T1000 (cell line): ENCODE data around the gene CDH20.

Source experiments
- DNase-seq: peaks from one replicate; lab custom pipeline; 2025; ENCODE audit warnings: mixed read lengths; lab: John Stamatoyannopoulos, UW

Gene CDH20

DNA sequence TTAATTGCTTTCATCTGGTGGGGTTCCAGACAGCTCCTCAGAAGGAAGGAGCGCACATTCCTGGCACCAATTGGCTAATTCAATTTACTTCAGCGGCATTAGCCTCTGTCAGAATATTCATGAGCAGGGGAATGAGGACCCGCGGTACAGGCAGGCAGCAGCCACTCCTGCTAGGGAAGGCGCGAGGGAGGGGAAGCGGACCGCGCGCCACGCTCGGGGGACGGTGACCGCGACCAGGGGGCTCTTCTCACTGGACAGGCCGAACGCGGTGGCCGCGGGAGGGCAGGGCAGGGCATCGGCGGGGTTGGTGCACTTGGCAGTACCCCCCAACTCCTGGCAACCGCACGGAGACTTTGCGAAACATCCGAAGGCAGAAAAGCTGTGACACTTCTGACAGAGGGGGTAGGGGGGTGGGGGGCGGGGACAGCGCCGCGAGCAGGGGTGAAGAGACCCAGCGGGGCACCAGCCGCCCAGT is at the start of gene CDH20:
TSS of gene CDH20 (plus strand) at position 160 of the 475 bp plus-strand sequence.
- no peak for DNase-seq

DNA sequence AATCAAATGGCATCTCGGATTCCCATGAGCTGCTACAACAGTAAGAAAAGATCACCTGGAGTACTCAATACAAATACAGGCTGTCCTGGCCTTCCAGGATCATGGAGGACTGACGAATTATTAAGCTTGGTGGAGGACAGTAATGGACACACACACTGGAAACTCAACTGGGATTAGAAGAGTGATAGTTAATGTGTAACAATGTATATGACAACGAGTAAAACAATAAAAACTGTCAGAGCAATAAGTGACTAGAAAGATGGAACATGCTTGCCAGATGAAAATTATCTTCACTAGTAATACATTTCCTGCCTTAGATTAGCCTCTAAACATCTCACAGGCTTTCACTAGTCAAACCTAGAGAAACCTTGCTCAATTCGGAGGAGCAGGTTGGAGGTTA is 49.2 kb upstream of the CDH20 start:
- DNase-seq, result no peak

DNA sequence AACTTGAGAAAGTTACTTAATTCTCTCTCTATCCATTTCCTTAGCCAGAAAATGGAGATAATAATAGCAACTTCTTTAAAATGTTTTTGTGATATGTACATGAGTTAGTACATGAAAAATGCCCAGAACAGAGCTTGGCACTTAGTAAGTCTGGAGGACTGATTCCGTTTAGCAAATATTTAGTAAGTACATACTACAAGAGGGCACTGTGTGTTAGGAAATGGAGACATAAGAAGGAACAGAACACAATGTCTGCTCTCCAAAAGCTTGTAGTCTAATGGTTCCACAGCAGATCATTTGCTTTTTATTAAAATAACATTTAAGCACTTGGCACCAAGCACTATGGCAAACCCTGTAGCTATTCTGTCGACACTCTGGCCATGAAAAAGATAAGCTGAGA is 47.5 kb upstream of the CDH20 start:
- DNase-seq, result no peak

DNA sequence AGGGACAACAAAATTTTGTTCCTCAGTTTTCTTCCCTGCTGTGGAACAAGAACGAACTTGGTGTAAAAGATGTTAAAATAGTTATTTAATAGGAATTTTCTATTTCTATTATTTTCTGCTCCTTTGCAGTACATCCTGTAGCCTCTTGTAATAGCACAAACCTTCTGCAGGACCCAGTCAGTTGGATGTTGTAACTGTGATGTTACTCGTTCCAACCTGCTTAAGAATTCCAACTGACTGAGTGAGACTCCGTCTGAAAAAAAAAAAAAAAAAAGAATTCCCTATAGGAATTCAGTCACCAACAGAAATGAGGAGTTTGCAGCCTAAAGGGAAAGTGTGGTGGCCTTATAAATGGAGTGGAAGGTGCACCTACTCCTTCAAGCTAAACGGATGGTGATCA is 46.4 kb upstream of the CDH20 start:
- DNase-seq, result no peak

DNA sequence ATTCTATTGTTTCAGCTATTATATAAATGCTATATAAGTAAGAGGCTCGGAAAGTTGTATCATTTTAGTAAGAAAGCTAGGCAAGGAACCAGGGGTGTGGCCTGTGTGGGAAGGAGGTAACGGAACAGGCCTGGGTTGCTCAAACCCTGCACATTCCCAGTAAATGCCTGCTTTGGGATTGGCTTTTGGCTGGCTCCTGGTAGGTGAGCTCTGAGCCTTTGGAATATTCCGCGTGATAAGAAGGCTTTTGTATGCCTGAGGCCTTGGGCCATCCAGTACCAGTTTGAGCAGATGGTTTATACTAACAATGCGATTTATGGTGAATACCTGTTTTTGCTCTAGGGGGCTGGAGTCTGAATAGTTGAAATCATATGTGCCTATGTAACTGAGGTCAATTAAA is 42.6 kb upstream of the CDH20 start:
- no peak for DNase-seq

DNA sequence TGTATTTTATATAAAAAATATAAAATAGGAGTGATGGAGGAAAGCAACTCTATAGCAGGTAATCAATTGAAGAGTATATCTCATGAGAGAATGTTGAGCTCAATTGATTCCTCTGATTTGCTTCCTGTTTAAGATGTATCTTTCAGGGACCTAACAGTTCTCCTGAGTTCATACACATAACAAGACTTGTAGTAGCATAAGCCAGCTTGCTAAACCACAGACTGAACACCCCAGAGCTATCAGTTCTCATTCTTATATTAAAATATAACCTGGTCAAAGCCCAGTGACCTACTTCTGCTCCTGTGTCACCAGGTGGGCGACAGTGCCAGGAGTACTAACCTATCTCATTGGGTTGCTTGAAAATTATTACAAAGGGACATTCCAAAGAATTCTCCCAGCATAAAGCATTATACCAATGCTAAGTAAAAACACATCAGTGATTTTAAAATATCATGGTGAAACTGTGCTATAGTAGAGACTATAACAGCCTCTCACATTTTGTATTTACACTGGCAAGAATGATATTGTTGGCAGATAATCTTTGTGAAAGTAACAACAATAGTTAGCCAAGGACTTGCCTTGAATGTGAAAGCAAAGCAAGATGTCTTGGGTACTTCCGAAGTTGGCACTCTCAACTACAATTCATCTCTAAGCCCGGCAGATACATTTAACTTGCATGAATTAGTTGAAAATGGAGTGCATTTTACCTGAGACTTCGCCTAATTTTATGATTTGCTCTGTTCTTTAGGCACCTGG is 40.8 kb upstream of the CDH20 start:
- DNase-seq, result no peak

DNA sequence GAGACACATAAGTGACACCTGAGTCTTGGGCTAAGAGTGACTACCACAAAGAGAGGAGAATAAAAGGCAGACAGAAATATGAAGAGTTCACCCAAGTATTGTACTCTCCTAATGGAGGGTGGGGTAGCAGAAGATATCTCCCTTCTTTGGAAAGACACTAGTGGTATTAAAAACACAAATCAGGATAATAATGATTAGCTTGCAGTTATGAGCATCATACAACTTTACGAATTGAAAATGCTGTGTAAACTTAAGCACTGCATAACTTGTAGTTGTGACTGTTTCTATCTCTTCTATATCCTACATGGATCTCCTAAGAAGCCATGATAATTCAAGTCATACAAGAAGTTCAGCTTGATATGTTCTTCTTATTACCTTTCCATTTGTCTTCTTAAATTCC is 38.1 kb upstream of the CDH20 start:
- no peak for DNase-seq

DNA sequence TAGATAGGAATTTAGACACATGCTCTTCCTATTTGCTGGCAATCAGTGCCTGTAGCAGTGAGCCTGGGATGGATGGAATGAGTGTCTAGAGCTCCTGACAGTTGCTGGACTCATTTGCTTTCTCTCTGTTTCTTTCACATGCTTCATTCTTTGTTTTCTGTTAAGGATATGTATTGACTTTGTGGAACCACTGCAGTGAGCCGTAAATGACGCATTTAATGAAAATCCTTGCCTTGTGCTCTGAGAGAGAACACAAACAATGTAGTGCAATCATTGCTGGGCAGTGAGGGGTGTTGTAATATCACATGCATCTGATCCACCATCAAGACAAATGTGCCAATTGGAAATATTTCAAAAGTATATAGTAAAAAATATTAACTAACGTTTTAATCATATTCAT is 25.2 kb upstream of the CDH20 start:
- DNase-seq, result no peak

DNA sequence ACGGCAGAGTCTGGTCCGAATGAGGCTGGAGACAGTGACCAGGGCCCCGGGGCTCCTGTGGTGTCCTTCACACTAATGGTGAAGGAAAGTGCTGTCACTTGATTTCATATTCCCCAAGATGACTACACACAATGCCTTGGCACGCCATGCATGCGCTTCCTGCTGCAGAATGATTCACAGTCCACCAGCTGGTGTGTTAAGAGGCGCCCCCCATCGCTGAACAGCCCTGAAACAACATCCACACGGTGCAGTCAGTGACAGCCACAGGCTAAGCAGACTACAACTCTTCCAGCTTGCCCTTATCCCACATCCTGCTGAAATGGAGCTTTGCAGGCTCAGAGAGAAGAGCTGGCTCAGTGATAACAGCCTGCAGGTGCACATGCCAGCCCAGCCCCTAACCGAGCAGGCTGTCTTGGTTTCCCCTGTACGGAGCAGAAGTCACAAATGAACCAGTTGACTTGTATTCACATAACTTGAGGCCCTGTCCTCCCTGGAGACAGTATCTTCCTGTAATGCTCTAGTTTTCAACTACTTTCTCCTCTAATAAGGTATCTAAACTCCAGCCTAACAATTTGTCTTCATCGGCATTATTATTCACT is 24.3 kb upstream of the CDH20 start:
- DNase-seq, result no peak

DNA sequence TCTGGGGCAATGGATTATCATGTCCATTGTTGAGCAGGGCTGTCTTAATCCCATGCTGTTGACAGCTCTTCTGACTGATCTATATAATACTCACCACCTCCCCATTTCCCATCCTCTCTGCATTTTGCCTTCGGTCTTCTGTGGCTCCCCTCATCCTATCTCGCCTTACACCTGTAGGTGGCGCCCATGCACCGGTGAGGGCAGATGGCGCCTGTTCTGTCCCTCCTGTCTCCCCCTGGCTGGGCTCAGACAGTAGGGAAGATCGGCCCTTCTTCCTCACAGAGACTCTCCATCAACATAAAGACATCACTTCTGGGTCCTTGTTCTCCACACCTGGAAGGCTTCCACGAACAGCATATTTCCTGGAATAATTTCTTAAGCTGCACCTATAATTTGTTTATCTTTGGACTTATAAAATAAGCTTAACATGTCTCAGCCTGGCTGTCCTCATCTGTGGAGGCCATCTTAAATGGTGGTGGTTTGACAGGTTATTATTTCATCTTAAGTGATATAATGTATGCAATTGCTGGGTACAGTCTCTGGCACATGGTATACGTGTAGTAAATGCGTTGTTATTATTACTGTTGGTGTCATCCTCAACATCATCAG is 10.9 kb upstream of the CDH20 start:
- DNase-seq, result no peak

DNA sequence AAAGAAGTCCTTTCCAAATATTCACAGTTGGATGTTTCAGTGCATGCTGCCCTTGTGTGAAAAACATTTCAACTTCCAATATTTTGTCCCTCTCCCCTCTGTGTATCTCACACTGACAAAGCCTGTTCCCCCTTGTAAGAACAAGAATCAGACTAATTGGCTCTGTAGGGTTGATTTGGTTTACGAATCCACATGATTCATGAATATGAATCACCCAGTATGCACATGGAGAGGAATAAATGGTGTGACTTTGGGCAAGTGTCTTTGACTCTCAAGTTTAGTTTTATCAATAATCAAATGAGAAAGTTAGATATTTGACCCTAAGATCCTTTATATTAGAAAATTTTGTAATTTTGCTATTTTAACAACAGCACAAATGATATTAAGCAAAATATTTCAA is 9.3 kb upstream of the CDH20 start:
- no peak for DNase-seq

DNA sequence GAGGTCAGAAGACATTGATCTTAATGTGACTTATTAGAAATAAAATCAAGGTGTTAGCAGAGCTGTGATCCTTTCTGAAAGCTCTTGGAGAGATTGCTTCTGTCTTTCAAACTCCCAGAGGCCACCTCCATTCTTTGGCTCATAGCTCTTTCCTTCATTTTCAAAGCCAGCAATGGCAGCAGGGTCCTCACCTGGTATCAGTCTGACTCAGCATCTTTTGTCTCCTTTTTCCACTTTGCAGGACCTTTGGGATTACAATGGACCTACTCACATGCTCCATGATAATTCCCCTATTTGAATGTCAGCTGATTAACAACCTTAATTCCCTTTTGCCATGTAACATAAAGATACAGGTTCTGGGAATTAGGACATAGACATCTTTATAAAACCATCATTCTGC is 6.8 kb upstream of the CDH20 start:
- DNase-seq, result no peak

DNA sequence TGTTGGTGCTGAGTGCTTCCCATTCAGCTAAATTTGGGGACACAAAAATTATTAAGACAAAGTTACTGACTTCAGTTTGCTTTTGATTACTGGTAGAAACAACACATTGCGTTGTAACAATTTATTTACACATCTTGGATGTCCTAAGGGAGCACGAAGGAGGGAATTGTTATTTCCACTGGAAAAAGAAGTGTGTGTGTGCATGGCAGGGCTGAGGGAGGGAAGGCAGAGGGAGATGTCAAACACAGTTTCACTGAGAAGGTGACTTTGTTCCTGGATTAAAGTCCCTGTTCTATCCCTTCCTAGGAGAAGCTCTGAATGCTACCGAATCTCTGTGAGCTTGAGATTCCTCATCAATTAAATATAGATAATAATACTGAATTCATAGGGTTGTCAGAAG is 3.8 kb upstream of the CDH20 start:
- no peak for DNase-seq

DNA sequence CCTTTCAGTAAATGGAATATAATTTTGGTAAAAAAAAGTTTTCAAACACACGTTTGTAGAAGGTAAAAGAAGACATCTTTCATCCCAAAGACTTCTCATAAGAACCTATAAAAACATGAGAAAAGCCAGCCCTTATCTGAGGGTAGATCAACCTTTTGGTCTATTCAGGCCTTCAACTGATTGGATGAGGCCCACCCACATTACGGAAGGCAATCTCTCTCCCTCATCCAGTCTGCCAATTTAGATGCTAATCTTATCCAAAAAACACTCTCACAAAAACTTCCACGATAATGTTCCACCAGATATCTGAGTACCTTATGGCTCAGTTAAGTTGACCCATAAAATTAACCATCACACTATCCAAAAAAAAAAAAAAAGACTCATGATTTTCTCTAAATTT is 2.2 kb upstream of the CDH20 start:
- DNase-seq, result no peak

DNA sequence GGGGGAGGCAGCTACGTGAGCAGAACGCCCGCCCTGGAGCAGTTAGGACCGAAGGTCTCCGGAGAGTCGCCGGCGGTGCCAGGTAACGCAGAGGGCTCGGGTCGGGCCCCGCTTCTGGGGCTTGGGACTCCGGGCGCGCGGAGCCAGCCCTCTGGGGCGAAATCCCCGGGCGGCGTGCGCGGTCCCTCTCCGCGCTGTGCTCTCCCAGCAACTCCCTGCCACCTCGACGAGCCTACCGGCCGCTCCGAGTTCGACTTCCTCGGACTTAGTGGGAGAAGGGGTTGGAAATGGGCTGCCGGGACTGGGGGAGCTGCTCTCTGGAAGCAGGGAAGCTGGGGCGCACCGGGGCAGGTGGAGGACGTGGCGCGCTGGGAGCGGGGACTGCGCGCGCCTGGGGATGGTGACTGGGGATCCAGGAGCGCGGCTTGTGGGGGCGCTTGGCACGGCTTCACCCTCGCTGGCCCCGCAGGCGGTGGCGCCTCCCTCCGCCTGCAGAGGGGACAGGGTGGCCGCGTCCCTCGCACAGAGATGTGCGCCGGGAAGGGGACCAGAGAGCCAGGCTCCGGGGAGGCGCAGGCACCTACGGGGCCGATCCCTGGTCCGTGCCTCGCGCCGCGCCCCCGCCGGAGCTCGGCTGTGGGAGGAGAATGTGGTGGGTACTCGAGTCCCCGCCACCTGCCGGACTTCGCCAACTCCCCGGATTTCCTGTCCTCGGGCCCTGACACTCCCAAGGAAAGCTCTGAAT is 688 bp downstream of the CDH20 start:
- DNase-seq, result no peak

DNA sequence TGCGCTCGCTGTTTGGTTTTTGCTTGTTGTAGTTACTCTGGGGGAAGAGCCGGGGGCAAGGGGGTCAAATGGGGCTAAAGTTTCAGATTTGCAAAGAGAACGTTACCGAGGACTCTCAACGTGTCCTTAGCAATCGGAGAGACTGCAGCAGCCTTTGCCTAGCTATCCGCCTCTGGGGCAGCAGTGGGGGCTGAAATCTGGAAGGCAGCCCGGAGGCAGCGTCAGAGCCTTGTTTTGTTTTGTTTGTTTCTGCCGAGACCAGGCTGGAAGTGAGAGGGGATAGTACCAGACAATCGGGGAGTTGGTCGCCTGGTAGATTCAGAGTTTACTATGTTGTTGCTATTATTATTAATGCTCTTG is 1.2 kb downstream of the CDH20 start:
- no peak for DNase-seq

DNA sequence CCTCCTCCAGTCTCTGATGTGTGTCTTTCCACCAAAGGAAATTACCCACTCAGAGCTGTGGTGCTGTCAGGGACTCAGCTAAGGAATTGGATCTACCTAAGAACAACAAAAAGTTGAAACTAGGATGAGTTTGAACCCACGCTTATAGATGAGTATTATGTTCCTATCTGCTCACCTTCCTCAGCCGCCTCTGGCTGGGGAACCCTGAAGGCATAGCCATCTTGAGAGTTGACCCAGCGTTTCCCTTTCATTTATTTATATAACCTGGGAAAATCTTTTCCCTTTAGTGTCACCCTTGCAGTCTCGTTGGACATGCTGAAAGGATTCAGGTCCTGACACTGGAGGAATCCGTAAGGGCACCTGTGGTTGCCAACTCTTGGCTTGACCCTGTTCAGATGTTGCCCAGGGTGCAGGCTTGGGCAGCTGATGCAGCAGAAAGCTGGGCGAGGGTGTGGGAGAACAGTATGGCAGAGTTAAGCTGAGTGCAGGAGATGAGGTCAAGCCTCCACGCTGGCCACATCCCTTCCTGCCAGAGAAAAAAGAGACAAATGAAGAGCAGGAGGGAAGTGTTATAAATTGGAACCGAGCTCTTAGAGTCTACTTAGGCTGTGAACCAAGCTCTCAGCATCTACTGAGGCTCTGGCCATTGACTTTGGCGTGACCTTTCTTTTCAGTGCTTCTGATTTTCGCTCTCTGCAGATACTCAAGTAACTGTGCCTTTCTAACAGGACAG is 1.9 kb downstream of the CDH20 start:
- DNase-seq, result no peak

DNA sequence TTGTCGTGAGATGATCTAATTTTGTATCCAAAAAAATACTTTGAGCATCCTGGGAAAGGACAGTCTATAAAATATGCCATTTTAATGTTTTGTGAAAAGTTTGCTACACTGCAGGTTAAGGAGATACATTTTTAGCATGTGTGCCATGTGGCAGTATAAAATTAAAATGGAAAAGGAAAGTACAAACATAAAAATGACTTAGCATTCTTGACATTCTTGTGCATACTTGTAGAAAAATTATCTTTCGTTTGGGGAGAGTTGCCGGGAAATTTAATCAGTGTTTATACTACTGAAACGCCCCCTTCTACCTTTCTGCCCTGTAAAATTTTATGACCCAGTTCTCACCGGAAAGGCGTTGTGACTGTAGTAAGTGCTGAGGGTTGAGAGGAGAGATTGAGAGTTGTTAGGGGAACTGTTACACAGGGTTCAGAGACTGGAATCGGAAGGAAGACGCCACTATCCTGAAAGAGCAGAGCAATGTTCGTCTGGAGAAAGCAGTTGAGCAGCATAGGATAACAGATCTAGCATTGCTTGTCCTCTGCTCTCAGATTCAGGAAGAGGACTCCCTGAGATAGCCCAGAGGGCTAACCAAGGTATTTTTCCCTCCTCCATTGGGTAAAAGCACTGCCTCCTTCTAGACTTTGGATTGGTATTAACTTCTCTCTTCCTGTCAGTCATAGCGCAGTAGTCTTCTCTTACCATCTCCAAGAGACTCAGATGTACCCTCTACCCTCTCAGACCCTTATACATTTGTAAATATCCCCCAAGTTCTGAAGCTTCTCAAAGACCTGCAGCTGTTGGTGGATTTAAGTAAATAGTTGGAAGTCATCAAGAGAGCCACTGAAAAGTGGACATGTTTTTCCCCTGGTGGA is 2.7 kb downstream of the CDH20 start:
- no peak for DNase-seq

DNA sequence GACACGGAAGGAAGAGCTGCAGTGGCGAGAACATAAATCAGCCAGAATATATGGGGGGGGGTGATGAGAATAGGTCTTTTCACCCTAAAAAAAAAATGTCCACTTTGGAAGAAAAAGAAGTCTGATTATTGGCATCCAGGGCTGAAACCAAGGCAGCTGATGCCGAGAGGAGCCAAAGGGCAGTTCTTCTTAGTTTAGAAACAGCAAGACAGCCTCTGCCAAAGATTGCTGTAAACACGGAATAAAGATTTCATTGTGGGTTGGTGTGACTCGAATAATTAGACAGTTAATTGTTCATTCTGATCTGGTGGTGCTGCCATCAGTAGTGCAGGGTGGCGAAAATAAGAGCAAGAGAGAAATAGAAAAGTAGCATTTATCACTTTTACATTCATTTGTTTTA is 3.5 kb downstream of the CDH20 start:
- DNase-seq, result no peak

DNA sequence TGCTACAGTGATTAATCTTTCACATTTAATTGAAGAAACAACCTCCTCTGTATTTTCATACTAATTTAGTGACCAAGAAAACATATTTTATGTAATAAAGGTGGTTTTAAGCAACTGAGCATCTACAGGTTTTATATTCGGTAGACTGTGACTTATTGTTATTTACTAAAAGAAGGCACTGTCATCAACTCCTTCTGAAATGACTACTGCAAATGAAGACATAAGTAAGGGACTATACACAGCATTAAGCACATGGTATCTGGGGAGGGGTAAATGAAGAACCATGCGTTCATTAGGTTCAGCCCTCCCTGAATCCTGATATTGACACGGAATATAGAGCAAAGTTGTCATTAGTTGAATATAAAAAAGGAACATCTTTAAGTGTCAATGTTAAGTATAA is 4.3 kb downstream of the CDH20 start:
- DNase-seq, result no peak

DNA sequence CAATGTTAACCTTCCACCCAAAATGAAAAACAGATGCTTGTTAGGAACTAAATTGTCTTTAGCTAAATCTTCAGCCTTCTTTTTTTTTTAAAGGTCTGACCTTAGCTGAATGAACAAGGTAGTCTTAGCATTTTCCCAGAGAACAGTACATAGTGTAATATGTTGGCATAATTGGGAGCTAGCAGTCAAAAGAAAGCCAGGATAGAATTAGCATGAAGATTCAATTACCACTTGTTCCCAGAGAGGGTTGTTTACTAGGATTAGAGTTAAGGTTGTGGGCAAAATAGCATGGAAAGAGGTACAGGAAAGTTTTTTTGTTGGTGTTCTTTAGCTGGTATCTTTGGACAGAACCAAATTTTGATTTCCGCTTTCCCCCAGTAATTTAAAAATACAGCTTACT is 6.9 kb downstream of the CDH20 start:
- no peak for DNase-seq
